Heart left ventricle (tissue), 13 donors: Measurements from ENCODE around the gene CWC27.

Source experiments
- CTCF ChIP-seq, 12 donors: fragments of 200-600 bp; sonication (generic) in 4 of 12; IDR thresholded peaks; one replicate each; pipeline versions ENCODE4 v1.5.0 to v1.8.0; 2018 to 2022; ENCODE audit warnings: antibody characterized with exemption in 12 of 12, mild to moderate bottlenecking in 5 of 12
- POLR2A ChIP-seq, 2 donors: fragments of 450-650 bp; IDR thresholded peaks; one replicate each; pipeline ENCODE4 v1.6.1; 2017; ENCODE audit warnings: antibody characterized with exemption in 2 of 2, mild to moderate bottlenecking in 2 of 2, moderate library complexity in 2 of 2
- donor health status: ischemic (EF 13 %, LVEDD 7.1; RV severe dilation, severe dysfunction).
- donor health status: DM: no; HTN: yes; CAD: no.
- donor health status: DM: no; HTN: no; CAD: no.
- donor health status: ischemic (EF 25% LVEDD 6.9; RV normal size, moderate dysfunction).
- donor health status: ischemic (EF 25% LVEDD 5.7; RV mildly dilated, moderate dysfunction).
- donor health status: ischemic (EF 35%, LVEDD 5.7; RV mildly dilated, moderate dysfunction).
- donor health status: nonischemic (EF 11% LVEDD 7.7; RV severe dilation, severe dysfunction).
- donor health status: DM: yes; HTN: yes; CAD: no.
- donor health status: PGD.
- donor health status: ischemic (EF 29% LVEDD 5.4; RV normal size, mild dysfunction).
- donor health status: nonischemic (EF 23%, LVEDD 6.1; RV moderate dilation, normal function).

- TF ChIP-seq POLR2A (IDR thresholded peaks at IDR 0.05) (no peak), CTCF (IDR thresholded peaks at IDR 0.05) (no peak)
Observed at GRCh38 chr5:64980176-64980575, 211.4 kb downstream of the CWC27 start.
